GM23338 (cell line): ENCODE results near the gene CLASP2. TPM values are rescaled to one million over a fixed set of nuclear protein-coding genes. Genes with fewer than 3 reads are reported as not detected.

Experiments used
- ATAC-seq: fragments of 200-7000 bp; cut with Tn5 transposase; 3 replicates; pipeline ENCODE4 v1.9.1; 2020
- DNase-seq: peaks from one replicate; pipeline ENCODE4 v3.0.0-alpha.2; 2015; ENCODE audit warnings: low spot score
- H2AFZ ChIP-seq: fragments of 200-600 bp; sonication (generic); 2 replicates; pipeline ENCODE4 v1.8.0; 2016; ENCODE audit warnings: antibody characterized with exemption, mild to moderate bottlenecking, moderate library complexity
- H3F3A ChIP-seq: fragments of 200-600 bp; sonication (generic); replicated peaks from 2 replicates; pipeline ENCODE4 v1.8.0; 2017; ENCODE audit warnings: antibody characterized with exemption, mixed run types, low read depth
- H3K27ac ChIP-seq: fragments of 200-600 bp; sonication (generic); 2 replicates; pipeline ENCODE4 v1.6.1; 2016; ENCODE audit warnings: low read depth
- H3K27me3 ChIP-seq: fragments of 200-600 bp; sonication (generic); 2 replicates; pipeline ENCODE4 v1.8.0; 2016; ENCODE audit warnings: mild to moderate bottlenecking, mixed run types, moderate library complexity; ENCODE audit not compliant: insufficient read depth
- H3K36me3 ChIP-seq: fragments of 200-600 bp; sonication (generic); 2 replicates; pipeline ENCODE4 v1.8.0; 2016; ENCODE audit warnings: mild to moderate bottlenecking; ENCODE audit not compliant: insufficient read depth
- H3K4me1 ChIP-seq: fragments of 200-600 bp; sonication (generic); 2 replicates; pipeline ENCODE4 v1.8.0; 2016; ENCODE audit warnings: mild to moderate bottlenecking, moderate library complexity; ENCODE audit not compliant: insufficient read depth
- H3K4me2 ChIP-seq: fragments of 200-600 bp; sonication (generic); 2 replicates; pipeline ENCODE4 v1.7.1; 2017; ENCODE audit warnings: mixed run types
- H3K4me3 ChIP-seq: fragments of 200-600 bp; sonication (generic); 2 replicates; pipeline ENCODE4 v1.6.1; 2016; ENCODE audit warnings: mixed run types
- H3K79me2 ChIP-seq: fragments of 200-600 bp; sonication (generic); replicated peaks from 2 replicates; pipeline ENCODE4 v1.8.0; 2017; ENCODE audit warnings: mild to moderate bottlenecking; ENCODE audit not compliant: insufficient read depth
- H3K9me2 ChIP-seq: fragments of 200-600 bp; sonication (generic); 2 replicates; pipeline ENCODE4 v1.8.0; 2017; ENCODE audit not compliant: insufficient read depth
- H4K20me1 ChIP-seq: fragments of 200-600 bp; sonication (generic); replicated peaks from 2 replicates; pipeline ENCODE4 v1.8.0; 2017; ENCODE audit warnings: mild to moderate bottlenecking; ENCODE audit not compliant: insufficient read depth
- H3K27ac Mint-ChIP-seq: 2 replicates; pipeline ENCODE4 v1.8.0; 2020; ENCODE audit warnings: inconsistent platforms, mild to moderate bottlenecking, moderate library complexity, mixed read lengths
- H3K27me3 Mint-ChIP-seq: 3 replicates; pipeline ENCODE4 v1.8.0; 2022; ENCODE audit warnings: low read depth, mild to moderate bottlenecking, moderate library complexity, mixed read lengths, inconsistent platforms; ENCODE audit not compliant: insufficient read depth, poor library complexity
- H3K36me3 Mint-ChIP-seq: 3 replicates; pipeline ENCODE4 v1.8.0; 2021; ENCODE audit warnings: low read depth, mild to moderate bottlenecking, inconsistent platforms, moderate library complexity, mixed read lengths
- H3K4me1 Mint-ChIP-seq: 3 replicates; pipeline ENCODE4 v1.8.0; 2020; ENCODE audit warnings: mild to moderate bottlenecking, inconsistent platforms, mixed read lengths
- H3K4me3 Mint-ChIP-seq: 3 replicates; pipeline ENCODE4 v1.8.0; 2021; ENCODE audit warnings: moderate library complexity, mild to moderate bottlenecking, inconsistent platforms, mixed read lengths
- H3K9me3 Mint-ChIP-seq: 3 replicates; pipeline ENCODE4 v1.8.0; 2020; ENCODE audit warnings: moderate library complexity, mild to moderate bottlenecking, inconsistent platforms, mixed read lengths
- EZH2 ChIP-seq: fragments of 200-600 bp; sonication (generic); IDR thresholded peaks from one replicate; pipeline ENCODE4 v1.8.0; 2017; ENCODE audit warnings: antibody characterized with exemption, mild to moderate bottlenecking, low read depth; ENCODE audit not compliant: unreplicated experiment
- JUNB ChIP-seq: IDR thresholded peaks from one replicate; pipeline ENCODE4 v1.6.1; 2016; ENCODE audit warnings: antibody characterized with exemption; ENCODE audit not compliant: unreplicated experiment
- NANOG ChIP-seq: IDR thresholded peaks from 2 replicates; pipeline ENCODE4 v1.6.1; 2016; ENCODE audit warnings: antibody characterized with exemption, borderline replicate concordance
- polyA plus RNA-seq: library from polyadenylated mRNA; unstranded; fragments of >200 nt; fragmentation: Nextera tagmentation; extraction: Ambion mirVana; gene quantifications from 2 replicates; pipeline ENCODE4 v1.2.1, GENCODE V29; 2016
- total RNA-seq: library from RNA; depleted of rRNA; stranded (reverse); fragments of >200 nt; shearing (Covaris generic); gene quantifications from 2 replicates; pipeline ENCODE4 v1.2.3, GENCODE V29; 2014
- TF ChIP-seq, protein P1 (sequence below): IDR thresholded peaks from one replicate; pipeline ENCODE4 v1.6.1; 2018; ENCODE audit warnings: antibody characterized with exemption; ENCODE audit not compliant: unreplicated experiment
- TF ChIP-seq, protein P2 (sequence below): fragments of 250-450 bp; sonication (Bioruptor Pico); IDR thresholded peaks from 2 replicates; pipeline ENCODE4 v1.5.0; 2020; ENCODE audit warnings: mild to moderate bottlenecking, moderate library complexity
- TF ChIP-seq, protein P3 (sequence below): IDR thresholded peaks from 2 replicates; pipeline ENCODE4 v1.6.1; 2016; ENCODE audit warnings: antibody characterized with exemption

Gene CLASP2
- total and polyA plus RNA-seq, 2 experiments from 2014 or later = 12.8 to 74.6 TPM

DNA sequence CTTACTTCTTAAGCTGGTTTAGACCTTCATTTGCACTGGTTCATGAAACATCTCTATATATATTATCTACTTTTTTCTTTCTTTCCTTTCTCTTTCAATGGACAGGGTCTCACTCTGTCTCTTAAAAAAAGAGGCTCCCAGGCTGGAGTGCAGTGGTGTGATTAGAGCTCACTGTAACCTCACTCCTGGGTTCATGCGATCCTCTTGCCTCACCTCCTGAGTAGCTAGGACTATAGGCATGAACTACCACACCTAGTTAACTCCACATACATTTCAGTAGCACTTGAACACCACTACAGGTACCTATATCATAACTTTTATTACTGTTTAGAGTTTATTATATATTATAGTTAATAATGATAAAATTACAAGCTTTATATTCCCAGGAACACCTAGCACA is 160.8 kb downstream of the CLASP2 start:
- Mint-ChIP-seq H3K4me3 (no peak overlapping the region), H3K9me3 (no peaks in the 10 kb centered on the region), H3K27ac (peak overlapping the region; percentile 80; the same call in 1 of the 2 replicates), H3K36me3 (peaks cover 31% of the 10 kb centered on the region), H3K4me1 (peaks cover 29% of the 10 kb centered on the region), H3K27me3 (peaks cover 2% of the 10 kb centered on the region)
- Histone ChIP-seq H3K4me3 (no peak overlapping the region), H4K20me1 (no peaks in the 10 kb centered on the region), H3K4me1 (peaks cover 24% of the 10 kb centered on the region), H3K4me2 (0 out of 2 replicates have a peak overlapping the region, but pooled peaks have one; percentile 65), H3K36me3 (no peaks in the 10 kb centered on the region), H3K79me2 (no peaks in the 10 kb centered on the region), H2AFZ (no peak overlapping the region), H3F3A (no peaks in the 10 kb centered on the region), H3K9me2 (no peaks in the 10 kb centered on the region), H3K27me3 (no peaks in the 10 kb centered on the region), H3K27ac (peak overlapping the region; percentile 95; the same call in 1 of the 2 replicates)
- TF ChIP-seq, protein P1, sequence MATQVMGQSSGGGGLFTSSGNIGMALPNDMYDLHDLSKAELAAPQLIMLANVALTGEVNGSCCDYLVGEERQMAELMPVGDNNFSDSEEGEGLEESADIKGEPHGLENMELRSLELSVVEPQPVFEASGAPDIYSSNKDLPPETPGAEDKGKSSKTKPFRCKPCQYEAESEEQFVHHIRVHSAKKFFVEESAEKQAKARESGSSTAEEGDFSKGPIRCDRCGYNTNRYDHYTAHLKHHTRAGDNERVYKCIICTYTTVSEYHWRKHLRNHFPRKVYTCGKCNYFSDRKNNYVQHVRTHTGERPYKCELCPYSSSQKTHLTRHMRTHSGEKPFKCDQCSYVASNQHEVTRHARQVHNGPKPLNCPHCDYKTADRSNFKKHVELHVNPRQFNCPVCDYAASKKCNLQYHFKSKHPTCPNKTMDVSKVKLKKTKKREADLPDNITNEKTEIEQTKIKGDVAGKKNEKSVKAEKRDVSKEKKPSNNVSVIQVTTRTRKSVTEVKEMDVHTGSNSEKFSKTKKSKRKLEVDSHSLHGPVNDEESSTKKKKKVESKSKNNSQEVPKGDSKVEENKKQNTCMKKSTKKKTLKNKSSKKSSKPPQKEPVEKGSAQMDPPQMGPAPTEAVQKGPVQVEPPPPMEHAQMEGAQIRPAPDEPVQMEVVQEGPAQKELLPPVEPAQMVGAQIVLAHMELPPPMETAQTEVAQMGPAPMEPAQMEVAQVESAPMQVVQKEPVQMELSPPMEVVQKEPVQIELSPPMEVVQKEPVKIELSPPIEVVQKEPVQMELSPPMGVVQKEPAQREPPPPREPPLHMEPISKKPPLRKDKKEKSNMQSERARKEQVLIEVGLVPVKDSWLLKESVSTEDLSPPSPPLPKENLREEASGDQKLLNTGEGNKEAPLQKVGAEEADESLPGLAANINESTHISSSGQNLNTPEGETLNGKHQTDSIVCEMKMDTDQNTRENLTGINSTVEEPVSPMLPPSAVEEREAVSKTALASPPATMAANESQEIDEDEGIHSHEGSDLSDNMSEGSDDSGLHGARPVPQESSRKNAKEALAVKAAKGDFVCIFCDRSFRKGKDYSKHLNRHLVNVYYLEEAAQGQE = no peak
- DNase-seq (no peak), ATAC-seq (peak; percentile 75)

DNA sequence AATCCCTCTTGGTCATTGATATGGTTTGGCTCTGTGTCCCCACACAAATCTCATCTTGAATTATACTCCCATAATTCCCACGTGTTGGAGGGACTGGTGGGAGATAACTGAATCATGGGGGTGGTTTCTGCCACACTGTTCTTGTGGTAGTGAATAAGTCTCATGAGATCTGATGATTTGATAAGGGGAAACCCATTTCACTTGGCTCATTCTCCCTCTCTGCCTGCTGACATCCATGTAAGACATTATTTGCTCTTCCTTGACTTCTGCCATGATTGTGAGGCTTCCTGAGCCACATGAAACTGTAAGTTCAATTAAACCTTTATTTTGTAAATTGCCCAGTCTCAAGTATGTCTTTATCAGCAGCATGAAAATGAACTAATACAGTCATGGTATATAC is 171.0 kb downstream of the CLASP2 start:
- DNase-seq (no peak), ATAC-seq (no peak)
- no peak overlapping the region for H3K27ac Mint-ChIP-seq
- H3F3A ChIP-seq = no peaks in the 10 kb centered on the region
- no peak overlapping the region for H3K4me3 ChIP-seq
- H3K36me3 Mint-ChIP-seq = peaks cover 19% of the 10 kb centered on the region
- H2AFZ ChIP-seq = no peak overlapping the region
- H3K27me3 ChIP-seq = no peaks in the 10 kb centered on the region
- no peak overlapping the region for H3K4me3 Mint-ChIP-seq
- H3K9me2 ChIP-seq = no peaks in the 10 kb centered on the region
- no peaks in the 10 kb centered on the region for H3K4me1 Mint-ChIP-seq
- H4K20me1 ChIP-seq = no peaks in the 10 kb centered on the region
- H3K4me1 ChIP-seq = no peaks in the 10 kb centered on the region
- H3K79me2 ChIP-seq = no peaks in the 10 kb centered on the region
- H3K27ac ChIP-seq = no peak overlapping the region
- no peak overlapping the region for H3K4me2 ChIP-seq
- 0 out of 2 replicates have a peak, but pooled peaks cover 12% of the 10 kb centered on the region for H3K36me3 ChIP-seq
- peaks cover 16% of the 10 kb centered on the region for H3K9me3 Mint-ChIP-seq
- H3K27me3 Mint-ChIP-seq = no peaks in the 10 kb centered on the region
- TF ChIP-seq, protein P1 = no peak
- TF ChIP-seq NANOG (no peak), JUNB (no peak), EZH2 (no peak)
- TF ChIP-seq, protein P2, sequence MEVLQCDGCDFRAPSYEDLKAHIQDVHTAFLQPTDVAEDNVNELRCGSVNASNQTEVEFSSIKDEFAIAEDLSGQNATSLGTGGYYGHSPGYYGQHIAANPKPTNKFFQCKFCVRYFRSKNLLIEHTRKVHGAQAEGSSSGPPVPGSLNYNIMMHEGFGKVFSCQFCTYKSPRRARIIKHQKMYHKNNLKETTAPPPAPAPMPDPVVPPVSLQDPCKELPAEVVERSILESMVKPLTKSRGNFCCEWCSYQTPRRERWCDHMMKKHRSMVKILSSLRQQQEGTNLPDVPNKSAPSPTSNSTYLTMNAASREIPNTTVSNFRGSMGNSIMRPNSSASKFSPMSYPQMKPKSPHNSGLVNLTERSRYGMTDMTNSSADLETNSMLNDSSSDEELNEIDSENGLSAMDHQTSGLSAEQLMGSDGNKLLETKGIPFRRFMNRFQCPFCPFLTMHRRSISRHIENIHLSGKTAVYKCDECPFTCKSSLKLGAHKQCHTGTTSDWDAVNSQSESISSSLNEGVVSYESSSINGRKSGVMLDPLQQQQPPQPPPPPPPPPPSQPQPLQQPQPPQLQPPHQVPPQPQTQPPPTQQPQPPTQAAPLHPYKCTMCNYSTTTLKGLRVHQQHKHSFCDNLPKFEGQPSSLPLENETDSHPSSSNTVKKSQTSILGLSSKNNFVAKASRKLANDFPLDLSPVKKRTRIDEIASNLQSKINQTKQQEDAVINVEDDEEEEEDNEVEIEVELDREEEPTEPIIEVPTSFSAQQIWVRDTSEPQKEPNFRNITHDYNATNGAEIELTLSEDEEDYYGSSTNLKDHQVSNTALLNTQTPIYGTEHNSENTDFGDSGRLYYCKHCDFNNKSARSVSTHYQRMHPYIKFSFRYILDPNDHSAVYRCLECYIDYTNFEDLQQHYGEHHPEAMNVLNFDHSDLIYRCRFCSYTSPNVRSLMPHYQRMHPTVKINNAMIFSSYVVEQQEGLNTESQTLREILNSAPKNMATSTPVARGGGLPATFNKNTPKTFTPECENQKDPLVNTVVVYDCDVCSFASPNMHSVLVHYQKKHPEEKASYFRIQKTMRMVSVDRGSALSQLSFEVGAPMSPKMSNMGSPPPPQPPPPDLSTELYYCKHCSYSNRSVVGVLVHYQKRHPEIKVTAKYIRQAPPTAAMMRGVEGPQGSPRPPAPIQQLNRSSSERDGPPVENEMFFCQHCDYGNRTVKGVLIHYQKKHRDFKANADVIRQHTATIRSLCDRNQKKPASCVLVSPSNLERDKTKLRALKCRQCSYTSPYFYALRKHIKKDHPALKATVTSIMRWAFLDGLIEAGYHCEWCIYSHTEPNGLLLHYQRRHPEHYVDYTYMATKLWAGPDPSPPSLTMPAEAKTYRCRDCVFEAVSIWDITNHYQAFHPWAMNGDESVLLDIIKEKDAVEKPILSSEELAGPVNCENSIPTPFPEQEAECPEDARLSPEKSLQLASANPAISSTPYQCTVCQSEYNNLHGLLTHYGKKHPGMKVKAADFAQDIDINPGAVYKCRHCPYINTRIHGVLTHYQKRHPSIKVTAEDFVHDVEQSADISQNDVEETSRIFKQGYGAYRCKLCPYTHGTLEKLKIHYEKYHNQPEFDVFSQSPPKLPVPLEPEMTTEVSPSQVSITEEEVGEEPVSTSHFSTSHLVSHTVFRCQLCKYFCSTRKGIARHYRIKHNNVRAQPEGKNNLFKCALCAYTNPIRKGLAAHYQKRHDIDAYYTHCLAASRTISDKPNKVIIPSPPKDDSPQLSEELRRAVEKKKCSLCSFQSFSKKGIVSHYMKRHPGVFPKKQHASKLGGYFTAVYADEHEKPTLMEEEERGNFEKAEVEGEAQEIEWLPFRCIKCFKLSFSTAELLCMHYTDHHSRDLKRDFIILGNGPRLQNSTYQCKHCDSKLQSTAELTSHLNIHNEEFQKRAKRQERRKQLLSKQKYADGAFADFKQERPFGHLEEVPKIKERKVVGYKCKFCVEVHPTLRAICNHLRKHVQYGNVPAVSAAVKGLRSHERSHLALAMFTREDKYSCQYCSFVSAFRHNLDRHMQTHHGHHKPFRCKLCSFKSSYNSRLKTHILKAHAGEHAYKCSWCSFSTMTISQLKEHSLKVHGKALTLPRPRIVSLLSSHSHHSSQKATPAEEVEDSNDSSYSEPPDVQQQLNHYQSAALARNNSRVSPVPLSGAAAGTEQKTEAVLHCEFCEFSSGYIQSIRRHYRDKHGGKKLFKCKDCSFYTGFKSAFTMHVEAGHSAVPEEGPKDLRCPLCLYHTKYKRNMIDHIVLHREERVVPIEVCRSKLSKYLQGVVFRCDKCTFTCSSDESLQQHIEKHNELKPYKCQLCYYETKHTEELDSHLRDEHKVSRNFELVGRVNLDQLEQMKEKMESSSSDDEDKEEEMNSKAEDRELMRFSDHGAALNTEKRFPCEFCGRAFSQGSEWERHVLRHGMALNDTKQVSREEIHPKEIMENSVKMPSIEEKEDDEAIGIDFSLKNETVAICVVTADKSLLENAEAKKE (CRISPR knock-in tag) = no peak
- TF ChIP-seq, protein P3, sequence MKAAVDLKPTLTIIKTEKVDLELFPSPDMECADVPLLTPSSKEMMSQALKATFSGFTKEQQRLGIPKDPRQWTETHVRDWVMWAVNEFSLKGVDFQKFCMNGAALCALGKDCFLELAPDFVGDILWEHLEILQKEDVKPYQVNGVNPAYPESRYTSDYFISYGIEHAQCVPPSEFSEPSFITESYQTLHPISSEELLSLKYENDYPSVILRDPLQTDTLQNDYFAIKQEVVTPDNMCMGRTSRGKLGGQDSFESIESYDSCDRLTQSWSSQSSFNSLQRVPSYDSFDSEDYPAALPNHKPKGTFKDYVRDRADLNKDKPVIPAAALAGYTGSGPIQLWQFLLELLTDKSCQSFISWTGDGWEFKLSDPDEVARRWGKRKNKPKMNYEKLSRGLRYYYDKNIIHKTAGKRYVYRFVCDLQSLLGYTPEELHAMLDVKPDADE = no peak
